Measurements from ENCODE around the gene CDH23.

Gene CDH23

GRCh38 chr10:71390461-71390835 lies 6.3 kb upstream of the CDH23 start:
- H3K9me3 ChIP-seq (ENCODE audit: severe bottlenecking): no peaks in the 10 kb centered on the region
- H3K27ac ChIP-seq (ENCODE audit: poor library complexity, severe bottlenecking): no peak overlapping the region
- TF ChIP-seq CTCF (IDR thresholded peaks at IDR 0.05; ENCODE audit: poor library complexity, severe bottlenecking): no peak
- H3K36me3 ChIP-seq (ENCODE audit: low read depth): no peaks in the 10 kb centered on the region
- DNase-seq (ENCODE audit: low spot score): no peak
- no peak overlapping the region for H3K4me3 ChIP-seq (ENCODE audit: severe bottlenecking)
- ATAC-seq (ENCODE audit: low read depth): no peak
- H3K4me1 ChIP-seq (ENCODE audit: insufficient read depth, poor library complexity, severe bottlenecking): no peaks in the 10 kb centered on the region
- H3K27me3 ChIP-seq (ENCODE audit: insufficient read depth, poor library complexity, severe bottlenecking): peaks cover 3% of the 10 kb centered on the region

GRCh38 chr10:71390921-71391690 lies 5.6 kb upstream of the CDH23 start:
- ATAC-seq (ENCODE audit: low read depth) (no peak), DNase-seq (ENCODE audit: low spot score) (no peak)
- no peaks in the 10 kb centered on the region for H3K4me1 ChIP-seq (ENCODE audit: insufficient read depth, poor library complexity, severe bottlenecking)
- no peak overlapping the region for H3K4me3 ChIP-seq (ENCODE audit: severe bottlenecking)
- no peak for TF ChIP-seq CTCF (IDR thresholded peaks at IDR 0.05; ENCODE audit: poor library complexity, severe bottlenecking)
- peaks cover 10% of the 10 kb centered on the region for H3K27me3 ChIP-seq (ENCODE audit: insufficient read depth, poor library complexity, severe bottlenecking)
- no peak overlapping the region for H3K27ac ChIP-seq (ENCODE audit: poor library complexity, severe bottlenecking)
- H3K36me3 ChIP-seq (ENCODE audit: low read depth): no peaks in the 10 kb centered on the region
- no peaks in the 10 kb centered on the region for H3K9me3 ChIP-seq (ENCODE audit: severe bottlenecking)

GRCh38 chr10:71391701-71392100 lies 5.0 kb upstream of the CDH23 start:
- Histone ChIP-seq H3K4me1 (ENCODE audit: insufficient read depth, poor library complexity, severe bottlenecking) (no peaks in the 10 kb centered on the region), H3K9me3 (ENCODE audit: severe bottlenecking) (no peaks in the 10 kb centered on the region), H3K27ac (ENCODE audit: poor library complexity, severe bottlenecking) (no peak overlapping the region), H3K4me3 (ENCODE audit: severe bottlenecking) (no peak overlapping the region), H3K36me3 (ENCODE audit: low read depth) (no peaks in the 10 kb centered on the region), H3K27me3 (ENCODE audit: insufficient read depth, poor library complexity, severe bottlenecking) (peaks cover 13% of the 10 kb centered on the region)
- DNase-seq (ENCODE audit: low spot score) (no peak), ATAC-seq (ENCODE audit: low read depth) (no peak)
- TF ChIP-seq CTCF (IDR thresholded peaks at IDR 0.05; ENCODE audit: poor library complexity, severe bottlenecking): no peak

GRCh38 chr10:71392292-71392691 lies 4.4 kb upstream of the CDH23 start:
- no peak overlapping the region for H3K4me3 ChIP-seq (ENCODE audit: severe bottlenecking)
- H3K27me3 ChIP-seq (ENCODE audit: insufficient read depth, poor library complexity, severe bottlenecking): peaks cover 15% of the 10 kb centered on the region
- ATAC-seq (ENCODE audit: low read depth): no peak
- no peak for DNase-seq (ENCODE audit: low spot score)
- H3K4me1 ChIP-seq (ENCODE audit: insufficient read depth, poor library complexity, severe bottlenecking): no peaks in the 10 kb centered on the region
- no peak overlapping the region for H3K27ac ChIP-seq (ENCODE audit: poor library complexity, severe bottlenecking)
- no peaks in the 10 kb centered on the region for H3K9me3 ChIP-seq (ENCODE audit: severe bottlenecking)
- H3K36me3 ChIP-seq (ENCODE audit: low read depth): no peaks in the 10 kb centered on the region
- TF ChIP-seq CTCF (IDR thresholded peaks at IDR 0.05; ENCODE audit: poor library complexity, severe bottlenecking): no peak
